GM23248 (cell line): ENCODE data around the gene ECI2. TPM values are rescaled to one million over a fixed set of nuclear protein-coding genes. Genes with fewer than 3 reads are reported as not detected.

Experiments
- DNase-seq: peaks from one replicate; pipeline ENCODE4 v3.0.0-alpha.2; 2015
- H2AFZ ChIP-seq: fragments of 200-600 bp; sonication (generic); 2 replicates; pipeline ENCODE4 v1.6.1; 2016; ENCODE audit warnings: antibody characterized with exemption
- H3F3A ChIP-seq: fragments of 200-600 bp; sonication (generic); 2 replicates; pipeline ENCODE4 v1.6.1; 2016; ENCODE audit warnings: mild to moderate bottlenecking, antibody characterized with exemption, mixed run types; ENCODE audit not compliant: insufficient read depth
- H3K27ac ChIP-seq: fragments of 200-600 bp; sonication (generic); 2 replicates; pipeline ENCODE4 v1.5.1; 2016; ENCODE audit warnings: mild to moderate bottlenecking
- H3K27me3 ChIP-seq: fragments of 200-600 bp; sonication (generic); replicated peaks from 2 replicates; pipeline ENCODE4 v1.6.1; 2016; ENCODE audit warnings: mild to moderate bottlenecking; ENCODE audit not compliant: insufficient read depth
- H3K36me3 ChIP-seq: fragments of 200-600 bp; sonication (generic); 2 replicates; pipeline ENCODE4 v1.6.1; 2016; ENCODE audit warnings: low read depth, mild to moderate bottlenecking
- H3K4me1 ChIP-seq: fragments of 200-600 bp; sonication (generic); 2 replicates; pipeline ENCODE4 v1.6.1; 2016; ENCODE audit warnings: mild to moderate bottlenecking; ENCODE audit not compliant: insufficient read depth
- H3K4me2 ChIP-seq: fragments of 200-600 bp; sonication (generic); one replicate; pipeline ENCODE4 v1.6.1; 2016; ENCODE audit warnings: mild to moderate bottlenecking; ENCODE audit not compliant: unreplicated experiment
- H3K4me3 ChIP-seq: fragments of 200-600 bp; sonication (generic); 2 replicates; pipeline ENCODE4 v1.5.1; 2016; ENCODE audit warnings: mild to moderate bottlenecking
- H3K79me2 ChIP-seq: fragments of 200-600 bp; sonication (generic); 2 replicates; pipeline ENCODE4 v1.6.1; 2016; ENCODE audit warnings: mild to moderate bottlenecking; ENCODE audit not compliant: insufficient read depth
- H3K9ac ChIP-seq: fragments of 200-600 bp; sonication (generic); 2 replicates; pipeline ENCODE4 v1.6.1; 2016; ENCODE audit warnings: mild to moderate bottlenecking
- H3K9me2 ChIP-seq: fragments of 200-600 bp; sonication (generic); 2 replicates; pipeline ENCODE4 v1.6.1; 2016; ENCODE audit warnings: mixed run types, mild to moderate bottlenecking, moderate library complexity; ENCODE audit not compliant: insufficient read depth
- H3K9me3 ChIP-seq: fragments of 200-600 bp; sonication (generic); one replicate; pipeline ENCODE4 v1.6.1; 2017; ENCODE audit warnings: low read depth
- H4K20me1 ChIP-seq: fragments of 200-600 bp; sonication (generic); 2 replicates; pipeline ENCODE4 v1.6.0; 2016; ENCODE audit not compliant: insufficient read depth
- EZH2 ChIP-seq: fragments of 200-600 bp; sonication (generic); IDR thresholded peaks from 2 replicates; pipeline ENCODE4 v1.6.1; 2018; ENCODE audit warnings: antibody characterized with exemption, mild to moderate bottlenecking; ENCODE audit not compliant: insufficient read depth, poor library complexity, severe bottlenecking
- EZH2phosphoT487 ChIP-seq: fragments of 200-600 bp; sonication (generic); IDR thresholded peaks from 2 replicates; pipeline ENCODE4 v1.6.1; 2018; ENCODE audit warnings: antibody characterized with exemption, moderate library complexity, mild to moderate bottlenecking, low read depth; ENCODE audit not compliant: insufficient read depth
- WGBS, 2 experiments: methylation state at CpG; one replicate each; pipeline ENCODE4 v1.1.6; 2015 to 2017; ENCODE audit warnings: low lambda C conversion rate in 2 of 2, low coverage in 1 of 2; ENCODE audit errors: missing lambda C conversion rate in 2 of 2; 5-methylcytosine and 5-hydroxymethylcytosine counted together
- in situ Hi-C: fragments of 300-500 bp; cut with MboI; formaldehyde crosslinking; loops from 2 replicates; pipeline ENCODE4 v1.15.0; 2020
- polyA plus RNA-seq: library from polyadenylated mRNA; unstranded; fragments of >200 nt; fragmentation: Nextera tagmentation; extraction: Ambion mirVana; gene quantifications from 2 replicates; pipeline ENCODE4 v1.2.1, GENCODE V29; 2016
- total RNA-seq: library from RNA; depleted of rRNA; stranded (reverse); fragments of >200 nt; shearing (Covaris generic); gene quantifications from 2 replicates; pipeline ENCODE4 v1.2.3, GENCODE V29; 2014

Gene ECI2
- total and polyA plus RNA-seq, 2 experiments from 2014 or later = 116 to 134 TPM

DNA sequence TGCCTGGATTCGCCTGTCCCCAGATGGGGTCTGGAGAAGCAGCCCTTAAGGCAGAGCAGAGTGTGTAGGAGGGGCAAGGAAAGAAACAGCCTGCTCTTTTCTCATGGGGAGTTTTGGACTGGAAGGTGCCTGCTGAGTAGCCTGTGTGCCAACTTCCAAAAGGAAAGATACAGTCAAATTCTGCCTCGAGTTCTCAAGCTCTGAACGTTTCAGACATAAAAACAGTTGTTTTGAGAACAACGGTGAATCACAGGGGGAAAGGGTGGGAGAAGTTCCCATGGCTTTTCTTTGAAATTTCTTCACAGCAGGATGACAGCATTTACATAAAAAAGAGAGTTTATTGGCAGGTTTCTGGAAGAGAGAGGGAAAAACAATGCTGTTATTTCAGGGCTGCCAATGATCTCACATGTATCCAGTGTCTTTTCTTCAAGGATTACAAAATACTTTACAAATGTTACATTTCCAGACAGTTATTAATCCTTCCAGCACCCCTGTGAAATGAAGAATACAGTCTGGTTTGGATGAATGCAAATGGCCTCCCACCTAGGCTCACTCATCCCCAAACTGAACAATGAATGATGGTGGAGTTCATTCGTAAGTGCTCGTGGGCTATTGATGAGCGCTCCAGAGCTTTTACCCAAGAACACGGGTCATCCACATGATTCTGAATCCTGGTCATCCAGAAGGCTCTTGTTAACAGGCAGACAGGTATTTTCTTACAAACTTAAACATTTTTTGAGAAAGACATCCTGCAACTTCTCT, 33.8 kb upstream of the ECI2 start:
- Histone ChIP-seq H3K27ac (peak overlapping the region; percentile 31), H3K4me3 (no peak overlapping the region), H3K79me2 (no peaks in the 10 kb centered on the region), H3K9me3 (no peaks in the 10 kb centered on the region), H3K9me2 (no peaks in the 10 kb centered on the region), H3K36me3 (no peaks in the 10 kb centered on the region), H4K20me1 (no peaks in the 10 kb centered on the region), H3K9ac (peak overlapping the region; percentile 24; the same call in 1 of the 2 replicates), H3F3A (peaks cover 7% of the 10 kb centered on the region; the same call in 1 of the 2 replicates), H3K27me3 (no peaks in the 10 kb centered on the region), H2AFZ (peak overlapping the region; percentile 60), H3K4me2 (peak overlapping the region; percentile 10), H3K4me1 (no peaks in the 10 kb centered on the region)
- 37 to 38% methylated on average over 8 of the region's 8 CpGs for WGBS, 2 experiments
- DNase-seq = peak; percentile 66
- TF ChIP-seq EZH2 (no peak), EZH2phosphoT487 (no peak)
- in situ Hi-C loops = no loop called here

DNA sequence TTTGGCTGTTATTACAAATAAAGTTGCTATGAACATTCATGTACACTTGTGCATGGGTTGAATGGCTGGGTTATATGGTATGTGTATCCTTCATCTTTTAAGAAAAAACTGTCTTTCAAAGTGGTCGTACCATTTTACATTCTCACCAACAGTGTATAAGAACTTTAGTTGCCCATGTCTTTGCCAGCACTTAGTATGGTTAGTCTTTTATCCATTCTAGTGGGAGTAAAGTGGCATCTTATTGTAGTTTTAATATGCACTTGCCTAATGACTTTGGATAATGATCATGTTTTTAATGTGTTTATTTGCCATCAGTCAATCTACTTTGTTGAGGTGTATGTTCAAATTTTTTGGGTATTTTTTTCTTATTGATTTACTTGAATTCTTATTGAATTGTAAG, 32.5 kb upstream of the ECI2 start:
- no peaks in the 10 kb centered on the region for H3K9me3 ChIP-seq
- H3K4me3 ChIP-seq = no peak overlapping the region
- peaks cover 7% of the 10 kb centered on the region; the same call in 1 of the 2 replicates for H3F3A ChIP-seq
- WGBS, 2 experiments = 35 to 45% methylated on average over 1 of the region's 1 CpG
- no peak overlapping the region for H3K4me2 ChIP-seq
- H3K27me3 ChIP-seq = no peaks in the 10 kb centered on the region
- TF ChIP-seq EZH2phosphoT487 (no peak), EZH2 (no peak)
- in situ Hi-C loops = no loop called here
- no peak overlapping the region for H2AFZ ChIP-seq
- no peaks in the 10 kb centered on the region for H4K20me1 ChIP-seq
- no peaks in the 10 kb centered on the region for H3K9me2 ChIP-seq
- DNase-seq = no peak
- no peaks in the 10 kb centered on the region for H3K79me2 ChIP-seq
- H3K4me1 ChIP-seq = no peaks in the 10 kb centered on the region
- H3K36me3 ChIP-seq = no peaks in the 10 kb centered on the region
- H3K27ac ChIP-seq = no peak overlapping the region
- H3K9ac ChIP-seq = no peak overlapping the region

DNA sequence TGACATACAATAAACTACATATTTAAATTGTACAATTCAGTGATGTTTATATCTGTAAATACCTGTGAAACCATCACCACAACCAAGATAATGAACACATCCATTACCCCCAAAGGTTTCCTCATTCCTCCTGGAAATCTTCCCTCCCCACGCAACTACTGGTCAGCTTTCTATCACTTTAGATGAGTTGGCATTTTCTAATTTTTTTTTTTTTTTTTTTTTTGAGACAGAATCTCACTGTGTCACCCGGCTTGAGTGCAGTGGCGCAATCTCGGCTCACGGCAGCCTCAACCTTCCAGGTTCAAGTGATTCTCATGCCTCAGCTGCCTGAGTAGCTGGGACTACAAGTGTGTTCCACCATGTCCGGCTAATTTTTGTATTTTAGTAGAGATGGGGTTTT, 31.7 kb upstream of the ECI2 start:
- in situ Hi-C loops = no loop called here
- no peaks in the 10 kb centered on the region for H3K27me3 ChIP-seq
- H3K4me3 ChIP-seq = no peak overlapping the region
- H3K9me3 ChIP-seq = no peaks in the 10 kb centered on the region
- no peaks in the 10 kb centered on the region for H3K36me3 ChIP-seq
- DNase-seq = no peak
- no peak overlapping the region for H3K9ac ChIP-seq
- no peaks in the 10 kb centered on the region for H3K9me2 ChIP-seq
- H4K20me1 ChIP-seq = no peaks in the 10 kb centered on the region
- H3K79me2 ChIP-seq = no peaks in the 10 kb centered on the region
- no peak overlapping the region for H2AFZ ChIP-seq
- peaks cover 7% of the 10 kb centered on the region; the same call in 1 of the 2 replicates for H3F3A ChIP-seq
- TF ChIP-seq EZH2phosphoT487 = no peak
- TF ChIP-seq EZH2 = no peak
- H3K4me1 ChIP-seq = no peaks in the 10 kb centered on the region
- no peak overlapping the region for H3K4me2 ChIP-seq
- H3K27ac ChIP-seq = no peak overlapping the region
- 94 to 95% methylated on average over 6 of the region's 6 CpGs for WGBS, 2 experiments

DNA sequence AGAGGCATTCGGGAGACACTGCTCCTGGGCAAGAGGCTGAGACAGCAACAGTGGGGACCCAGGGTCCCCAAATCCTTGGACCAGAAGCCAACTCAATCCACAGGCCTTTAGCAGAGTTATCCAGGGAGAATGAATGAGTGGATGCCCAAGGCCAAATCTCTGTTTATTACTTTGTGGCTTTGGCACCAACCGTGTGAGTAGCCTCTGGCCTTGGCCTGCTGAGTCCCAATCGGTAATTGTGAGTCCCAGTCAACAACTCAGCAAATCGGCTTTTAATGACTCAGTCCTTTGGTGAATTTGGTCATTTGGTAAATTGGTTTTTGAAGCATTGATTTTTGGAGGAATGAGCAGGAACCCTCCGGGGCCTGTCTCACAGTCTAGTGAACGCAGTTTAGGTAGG, 29.1 kb upstream of the ECI2 start:
- Histone ChIP-seq H2AFZ (no peak overlapping the region), H3F3A (peaks cover 5% of the 10 kb centered on the region; the same call in 1 of the 2 replicates), H3K79me2 (no peaks in the 10 kb centered on the region), H3K4me1 (no peaks in the 10 kb centered on the region), H4K20me1 (no peaks in the 10 kb centered on the region), H3K9me3 (no peaks in the 10 kb centered on the region), H3K27ac (no peak overlapping the region), H3K9me2 (no peaks in the 10 kb centered on the region), H3K4me2 (no peak overlapping the region), H3K36me3 (no peaks in the 10 kb centered on the region), H3K27me3 (no peaks in the 10 kb centered on the region), H3K4me3 (no peak overlapping the region), H3K9ac (no peak overlapping the region)
- TF ChIP-seq EZH2 = no peak
- TF ChIP-seq EZH2phosphoT487 = no peak
- in situ Hi-C loops = no loop called here
- WGBS, 2 experiments = 79 to 82% methylated on average over 6 of the region's 6 CpGs
- no peak for DNase-seq
